ENCODE results near the gene TRIM24.

The TRIM24 gene

DNA sequence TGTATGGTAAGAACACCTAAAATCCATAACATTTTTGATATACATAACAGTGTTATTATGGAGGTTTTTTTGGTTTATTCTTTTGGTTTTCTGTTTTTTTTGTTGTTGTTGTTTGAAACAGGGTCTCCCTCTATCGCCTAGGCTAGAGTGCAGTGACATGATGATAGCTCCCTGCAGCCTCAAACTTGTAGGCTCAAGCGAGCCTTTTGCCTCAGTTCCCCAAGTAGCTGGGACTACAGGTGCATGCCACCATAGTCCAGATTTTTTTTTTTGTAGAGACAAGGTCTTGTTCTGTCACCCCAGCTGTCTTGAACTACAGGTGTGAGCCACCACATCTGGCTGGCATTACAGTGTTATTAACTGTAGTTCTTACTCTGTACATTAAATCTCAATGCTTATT is 83.7 kb downstream of the TRIM24 start:
- no peak for DNase-seq

- DNase-seq = no peak
These were observed 85.1 kb downstream of the TRIM24 start for GRCh38 chr7:138545123-138545522.

- DNase-seq = no peak
These were observed 86.1 kb downstream of the TRIM24 start for GRCh38 chr7:138546064-138546619.

DNA sequence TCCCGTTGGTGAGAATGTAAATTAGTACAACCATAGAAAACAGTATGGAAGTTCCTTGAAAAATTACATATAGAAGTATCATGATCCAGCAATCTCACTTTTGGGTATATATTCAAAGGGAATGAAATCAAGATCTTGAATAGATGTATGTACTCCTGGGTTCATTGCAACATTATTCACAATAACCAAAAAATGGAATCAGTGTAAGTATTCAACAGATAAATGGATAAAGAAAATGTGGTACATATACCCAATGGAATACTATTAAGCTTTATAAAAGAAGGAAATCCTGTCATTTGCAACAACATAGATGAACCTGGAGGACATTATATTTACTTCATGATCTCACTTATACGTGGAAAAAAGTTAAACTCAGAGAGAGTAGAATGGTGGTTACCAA is 86.8 kb downstream of the TRIM24 start:
- no peak for DNase-seq

DNA sequence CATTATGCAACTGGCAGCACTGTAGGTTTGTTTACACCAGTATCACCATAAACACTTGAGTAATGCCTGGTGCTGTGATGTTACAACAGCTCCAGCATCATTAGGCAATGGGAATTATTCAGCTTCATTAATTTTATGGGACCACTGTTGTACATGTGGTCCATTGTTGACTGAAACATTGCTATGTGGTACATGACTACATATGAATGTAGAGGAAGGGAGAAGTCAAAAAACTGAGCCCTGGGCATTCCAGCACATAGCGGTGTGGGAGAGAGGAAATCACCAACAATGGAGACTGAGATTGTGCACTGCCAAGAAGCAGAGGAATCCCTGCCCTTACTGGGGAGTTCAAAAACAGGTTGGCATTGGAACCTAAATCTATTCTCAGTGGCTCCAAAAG is 89.0 kb downstream of the TRIM24 start:
- DNase-seq = no peak

GRCh38 chr7:138550337-138550736 is 90.3 kb downstream of the TRIM24 start:
- no peak for DNase-seq

DNA sequence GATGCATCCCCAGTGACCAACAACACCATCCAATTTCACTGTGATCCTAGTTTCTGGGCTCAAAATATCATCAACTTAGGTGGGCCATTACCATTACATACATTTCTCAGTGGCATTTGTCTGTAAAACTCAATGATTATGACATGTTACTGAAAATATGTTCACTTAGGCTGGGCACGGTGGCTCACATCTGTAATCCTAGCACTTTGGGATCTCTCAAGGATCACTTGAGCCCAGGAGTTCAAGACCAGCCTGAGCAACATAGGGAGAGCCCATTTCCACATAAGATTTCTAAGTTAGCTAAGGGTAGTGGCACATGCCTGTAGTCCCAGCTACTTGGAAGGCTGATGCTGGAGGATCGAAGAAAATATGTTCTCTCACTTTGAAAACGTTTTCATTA is 91.0 kb downstream of the TRIM24 start:
- DNase-seq = no peak

- DNase-seq = no peak
These were observed 93.7 kb downstream of the TRIM24 start for GRCh38 chr7:138553805-138554204.

DNA sequence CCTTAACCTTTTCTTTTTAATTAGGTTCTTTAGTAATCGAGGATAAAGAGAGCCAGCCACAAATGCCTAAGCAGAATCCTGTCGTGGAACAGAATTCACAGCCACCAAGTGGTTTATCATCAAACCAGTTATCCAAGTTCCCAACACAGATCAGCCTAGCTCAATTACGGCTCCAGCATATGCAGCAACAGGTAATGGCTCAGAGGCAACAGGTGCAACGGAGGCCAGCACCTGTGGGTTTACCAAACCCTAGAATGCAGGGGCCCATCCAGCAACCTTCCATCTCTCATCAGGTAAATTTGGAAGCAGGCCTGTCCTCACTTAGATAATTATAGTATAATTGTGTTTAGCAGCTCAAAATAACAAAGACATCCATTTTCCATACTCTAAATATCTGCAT is 94.6 kb downstream of the TRIM24 start:
- no peak for DNase-seq

DNA sequence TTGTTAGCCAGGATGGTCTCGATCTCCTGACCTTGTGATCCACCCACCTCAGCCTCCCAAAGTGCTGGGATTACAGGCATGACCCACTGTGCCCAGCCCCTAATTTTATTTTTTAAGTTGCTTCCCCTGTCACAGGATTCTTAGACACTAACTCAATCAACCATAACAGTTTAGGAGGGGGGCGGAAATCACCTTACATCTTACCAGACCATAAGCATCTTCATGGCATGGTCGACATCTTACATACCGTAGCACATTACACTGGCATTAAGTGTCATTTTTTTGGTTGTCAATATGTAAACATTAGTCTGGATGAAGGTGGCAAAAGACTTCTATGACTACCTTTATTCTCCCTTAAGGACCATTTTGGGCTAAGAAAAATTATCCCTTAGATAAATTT is 95.6 kb downstream of the TRIM24 start:
- DNase-seq = no peak

GRCh38 chr7:138556771-138557484 is 96.9 kb downstream of the TRIM24 start:
- no peak for DNase-seq

GRCh38 chr7:138559448-138559847 is 99.4 kb downstream of the TRIM24 start:
- DNase-seq = no peak

DNA sequence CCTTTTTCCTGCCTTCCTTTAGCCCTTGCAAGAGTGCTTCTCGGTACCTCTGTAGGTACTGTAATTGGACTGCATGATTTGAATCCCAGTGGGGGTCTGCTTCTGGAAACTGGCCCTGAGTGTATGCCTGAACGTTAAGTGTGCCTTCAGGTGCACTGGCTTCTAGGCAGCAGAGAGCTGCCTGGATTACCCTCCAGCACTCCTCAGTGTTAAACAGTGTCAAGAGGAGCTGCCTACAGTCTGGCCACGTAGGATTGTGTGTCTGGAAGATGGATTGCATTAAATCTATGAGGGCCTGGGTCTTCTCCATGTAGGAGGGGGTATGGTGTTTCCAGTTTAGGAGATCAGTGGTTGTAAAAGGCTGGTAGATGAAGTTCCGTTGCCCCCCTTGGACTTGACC is 103.7 kb downstream of the TRIM24 start:
- DNase-seq = no peak

DNA sequence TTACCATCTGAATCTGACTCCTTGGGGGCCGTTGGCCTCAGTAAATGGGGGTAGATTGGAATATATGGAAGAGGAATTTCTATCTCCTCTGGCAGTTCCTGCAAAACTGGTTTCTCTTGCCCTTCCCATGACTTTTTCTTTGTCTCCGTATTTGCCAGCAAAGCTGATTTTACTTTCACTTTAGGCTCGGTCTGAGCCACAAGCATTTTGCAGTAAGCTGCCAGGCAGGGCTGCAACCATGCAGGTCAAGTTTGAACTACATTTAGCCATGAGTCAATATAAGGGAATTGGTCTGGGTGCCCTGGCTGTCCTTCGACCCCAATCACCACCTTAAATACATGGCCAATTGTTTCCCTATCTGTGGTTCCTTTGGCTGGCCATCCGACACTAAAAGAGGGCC is 104.3 kb downstream of the TRIM24 start:
- no peak for DNase-seq

GRCh38 chr7:138565071-138565450 is 105.0 kb downstream of the TRIM24 start:
- no peak for DNase-seq

- DNase-seq = no peak
These were observed 105.5 kb downstream of the TRIM24 start for GRCh38 chr7:138565451-138566114.

DNA sequence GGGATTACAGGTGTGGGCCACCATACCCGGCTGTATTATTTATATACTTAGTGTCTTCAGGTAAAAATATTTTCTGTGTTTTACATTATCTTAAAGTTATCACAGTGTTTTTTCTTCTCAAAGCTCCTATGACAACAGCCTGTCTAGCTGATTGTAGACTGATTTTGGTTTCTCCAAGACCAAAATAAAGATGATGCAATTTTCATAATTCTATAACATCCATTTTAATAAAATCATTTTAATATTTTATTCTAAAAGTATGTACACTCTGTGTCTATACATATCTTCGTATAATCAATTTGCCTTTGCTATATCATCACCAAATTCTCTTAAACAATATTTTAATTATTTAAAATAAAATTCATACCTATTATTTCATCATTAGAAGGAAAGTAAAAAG is 108.6 kb downstream of the TRIM24 start:
- DNase-seq = no peak

GRCh38 chr7:138569418-138569817 is 109.4 kb downstream of the TRIM24 start:
- no peak for DNase-seq

DNA sequence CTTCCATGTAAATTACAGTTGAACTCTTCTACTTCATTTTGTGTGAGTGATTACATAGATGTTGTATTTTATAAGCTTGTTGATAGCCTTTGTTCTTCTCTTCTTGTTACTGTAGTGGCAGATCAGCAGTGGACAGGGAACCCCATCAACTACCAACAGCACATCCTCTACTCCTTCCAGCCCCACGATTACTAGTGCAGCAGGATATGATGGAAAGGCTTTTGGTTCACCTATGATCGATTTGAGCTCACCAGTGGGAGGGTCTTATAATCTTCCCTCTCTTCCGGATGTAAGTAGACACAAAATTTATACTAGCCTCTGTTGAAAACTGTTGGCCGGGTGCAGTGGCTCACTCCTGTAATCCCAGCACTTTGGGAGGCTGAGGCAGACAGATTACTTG is 110.7 kb downstream of the TRIM24 start:
- DNase-seq = no peak

DNA sequence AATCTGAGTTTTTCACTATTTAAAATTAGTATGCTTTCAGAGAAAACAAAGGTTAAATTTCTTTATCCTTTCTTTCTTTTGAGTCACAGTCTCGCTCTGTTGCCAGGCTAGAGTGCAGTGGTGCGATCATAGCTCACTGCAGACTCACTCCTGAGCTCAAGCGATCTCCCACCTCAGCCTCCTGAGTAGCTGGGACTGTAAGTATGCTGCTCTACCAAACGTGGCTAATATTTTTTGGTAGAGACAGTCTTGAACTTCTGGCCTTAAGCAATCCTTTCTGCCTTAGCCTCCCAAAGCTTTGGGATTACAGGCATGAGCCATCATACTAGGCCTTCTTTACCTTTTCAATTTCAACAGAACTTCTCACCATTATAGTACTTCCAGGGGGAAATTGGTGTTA is 113.7 kb downstream of the TRIM24 start:
- no peak for DNase-seq

DNA sequence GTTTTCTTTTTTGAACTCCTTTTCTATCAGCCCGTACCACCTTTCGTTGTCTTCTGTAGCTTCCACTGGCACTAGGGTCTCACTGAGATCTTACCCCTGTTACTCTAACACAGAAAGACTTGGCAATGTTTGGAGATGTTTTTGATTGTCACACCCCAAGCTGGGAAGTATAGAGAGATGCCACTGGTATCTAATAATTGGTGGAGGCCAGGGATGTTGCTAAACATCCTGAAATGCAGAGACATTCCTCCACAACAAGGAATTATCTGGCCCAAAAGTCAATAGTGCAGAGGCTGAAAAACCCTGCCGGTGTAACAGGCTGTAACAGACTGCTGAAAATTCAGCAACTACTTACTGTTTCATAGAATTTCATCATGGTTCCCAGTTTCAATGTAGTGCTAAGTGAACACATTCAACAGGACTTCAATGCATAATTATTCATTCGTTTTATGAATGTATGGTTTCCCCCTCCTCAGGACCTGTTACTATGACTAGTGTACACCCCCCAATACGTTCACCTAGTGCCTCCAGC is 115.9 kb downstream of the TRIM24 start:
- no peak for DNase-seq

DNA sequence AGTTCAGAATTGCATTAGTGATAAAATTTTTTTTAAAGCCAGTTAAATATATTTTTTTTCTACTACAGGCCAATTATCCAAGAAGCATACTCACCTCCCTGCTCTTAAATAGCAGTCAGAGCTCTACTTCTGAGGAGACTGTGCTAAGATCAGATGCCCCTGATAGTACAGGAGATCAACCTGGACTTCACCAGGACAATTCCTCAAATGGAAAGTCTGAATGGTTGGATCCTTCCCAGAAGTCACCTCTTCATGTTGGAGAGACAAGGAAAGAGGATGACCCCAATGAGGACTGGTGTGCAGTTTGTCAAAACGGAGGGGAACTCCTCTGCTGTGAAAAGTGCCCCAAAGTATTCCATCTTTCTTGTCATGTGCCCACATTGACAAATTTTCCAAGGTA is 119.1 kb downstream of the TRIM24 start:
- no peak for DNase-seq

DNA sequence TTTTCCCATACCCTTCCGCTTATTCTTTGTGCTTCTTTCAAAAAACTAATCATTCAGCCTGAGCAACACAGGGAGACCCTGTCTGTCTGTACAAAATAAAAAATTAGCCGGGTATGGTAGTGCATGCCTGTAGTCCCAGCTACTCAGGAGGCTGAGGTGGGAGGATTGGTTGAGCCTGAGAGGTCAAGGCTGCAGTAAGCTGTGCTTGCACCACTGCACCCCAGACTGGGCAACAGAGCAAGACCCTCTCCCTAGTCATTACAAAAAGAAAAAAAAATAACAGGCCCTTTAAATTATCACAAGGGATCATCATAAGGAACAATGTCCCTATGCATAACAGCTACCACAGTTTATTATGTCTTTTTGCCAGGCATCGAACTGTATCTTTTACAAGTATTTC is 119.6 kb downstream of the TRIM24 start:
- DNase-seq = no peak

DNA sequence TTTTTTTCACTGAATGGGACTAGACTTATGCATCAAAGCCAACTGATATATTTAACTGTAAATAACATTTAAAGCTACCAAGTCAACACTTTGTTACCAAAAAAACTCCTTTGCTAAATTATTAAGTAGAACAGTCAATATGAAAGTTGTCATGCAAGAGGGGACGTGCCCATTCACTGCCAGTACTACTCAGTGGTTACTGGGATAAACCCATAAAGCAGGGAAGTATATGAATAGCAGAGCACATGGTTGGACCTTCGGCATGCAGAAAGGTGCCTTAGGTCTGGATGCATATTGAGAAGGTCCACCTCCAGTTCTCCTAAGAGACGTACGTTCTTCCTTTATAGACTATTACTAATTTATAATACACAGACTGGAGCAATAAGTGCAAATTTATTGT is 121.0 kb downstream of the TRIM24 start:
- DNase-seq = no peak
